Uterus (tissue), 2 donors: Measurements from ENCODE around the gene IL15RA.

Experiments used
- CTCF ChIP-seq, 4 experiments: fragments of 200-600 bp in 2 of 4; fragments of 450-650 bp in 2 of 4; sonication (generic) in 2 of 4; IDR thresholded peaks; one replicate each; pipeline ENCODE4 v1.5.1; 2016 to 2019; ENCODE audit warnings: antibody characterized with exemption in 4 of 4, mild to moderate bottlenecking in 2 of 4, moderate library complexity in 1 of 4
- POLR2A ChIP-seq, 2 donors: fragments of 450-650 bp; IDR thresholded peaks; one replicate each; pipeline ENCODE4 v1.6.1; 2016; ENCODE audit warnings: antibody characterized with exemption in 2 of 2, mild to moderate bottlenecking in 1 of 2, moderate library complexity in 1 of 2

GRCh38 chr10:5917305-5917704 lies 60.0 kb downstream of the IL15RA start:
- TF ChIP-seq POLR2A (IDR thresholded peaks at IDR 0.05) (no peak), CTCF (IDR thresholded peaks at IDR 0.05) (no peak)
